Measurements from ENCODE around the gene SUSD3. TPM values are rescaled to one million over a fixed set of nuclear protein-coding genes. Genes with fewer than 3 reads are reported as not detected.
A peak's percentile ranks its signal among the peaks of the same experiment; 100 is the strongest.

SUSD3 gene
- total and polyA plus RNA-seq, 10 of the 15 experiments (the other 5 are each of a cell fraction or from before 2014, with no cell fraction given): 2.5 to 92.0 (median 31.1) TPM

DNA sequence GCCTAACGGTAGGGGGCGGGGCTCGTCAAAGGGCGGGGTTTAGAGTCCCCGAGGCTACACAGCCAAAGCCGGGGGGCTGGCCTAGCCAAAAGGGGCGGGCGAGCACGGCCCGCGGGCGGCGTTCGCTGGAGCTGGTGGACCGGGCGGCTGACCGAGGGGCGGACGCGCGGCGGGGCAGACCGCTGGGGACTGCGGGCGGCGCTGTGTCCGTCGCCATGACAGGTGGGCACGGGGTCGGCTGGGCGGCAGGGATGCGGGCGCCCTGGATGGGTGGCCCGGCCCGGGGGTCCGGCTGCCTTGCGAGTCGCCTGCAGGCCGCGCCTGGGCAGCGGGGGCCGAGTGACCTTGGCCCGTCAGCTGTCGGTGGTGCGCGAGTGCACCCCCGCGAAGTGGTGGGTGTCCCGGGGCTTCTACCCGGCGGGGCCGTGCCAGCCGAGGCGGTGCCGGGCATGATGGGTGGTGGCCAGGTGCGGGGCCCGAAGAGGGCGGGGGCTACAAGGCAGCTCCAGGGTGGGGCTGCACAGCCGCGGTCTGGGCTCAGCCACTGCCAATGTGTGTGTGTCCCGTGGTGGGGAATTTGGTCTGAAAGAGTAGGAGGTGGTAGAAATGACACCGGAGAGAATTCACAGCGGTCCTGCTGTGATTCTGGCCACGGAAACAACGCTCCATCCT, 37.8 kb downstream of the SUSD3 start, which contains the start of gene CARD19 (continued):
- TF ChIP-seq E4F1 (IDR thresholded peaks at IDR 0.05; ENCODE audit: borderline replicate concordance, partially characterized antibody) (no peak), RAD51 (IDR thresholded peaks at IDR 0.05) (no peak), RAD21 (IDR thresholded peaks at IDR 0.05; ENCODE audit: insufficient read depth, low read depth, low read length) (no peak), CEBPB (IDR thresholded peaks at IDR 0.05; ENCODE audit: borderline replicate concordance in 1 of 2, low read depth in 2 of 2, low read length in 2 of 2) (no peak), ATF7 (IDR thresholded peaks at IDR 0.05; ENCODE audit: low read depth) (no peak), ZNF24 (IDR thresholded peaks at IDR 0.05) (no peak), ZNF622 (IDR thresholded peaks at IDR 0.05) (no peak), PAX5 (IDR thresholded peaks at IDR 0.05; ENCODE audit: borderline replicate concordance, low read depth, low read length) (no peak), RELA (IDR thresholded peaks at IDR 0.05; ENCODE audit: borderline replicate concordance, partially characterized antibody) (no peak), KLF5 (IDR thresholded peaks at IDR 0.05; ENCODE audit: partially characterized antibody) (no peak), BMI1 (IDR thresholded peaks at IDR 0.05; ENCODE audit: borderline replicate concordance) (no peak), ZBTB40 (IDR thresholded peaks at IDR 0.05; ENCODE audit: borderline replicate concordance) (no peak), SMARCA5 (IDR thresholded peaks at IDR 0.05) (peak; percentile 63; the same call in 1 of the 2 replicates), POLR2A (IDR thresholded peaks at IDR 0.05; ENCODE audit: low read depth, low read length) (peak; percentile 83), DPF2 (IDR thresholded peaks at IDR 0.05) (peak; percentile 86), BACH1 (IDR thresholded peaks at IDR 0.05; ENCODE audit: borderline replicate concordance) (peak; percentile 73; the same call in 1 of the 2 replicates), BHLHE40 (IDR thresholded peaks at IDR 0.05; ENCODE audit: borderline replicate concordance in 1 of 2, low read depth in 2 of 2, low read length in 1 of 2) (peak in 1 of 2 experiments; percentile 52; a peak in 1 of 4 replicates), ZNF274 (IDR thresholded peaks at IDR 0.05; ENCODE audit: insufficient read depth, insufficient read length) (no peak)
- TF ChIP-seq, protein P1, sequence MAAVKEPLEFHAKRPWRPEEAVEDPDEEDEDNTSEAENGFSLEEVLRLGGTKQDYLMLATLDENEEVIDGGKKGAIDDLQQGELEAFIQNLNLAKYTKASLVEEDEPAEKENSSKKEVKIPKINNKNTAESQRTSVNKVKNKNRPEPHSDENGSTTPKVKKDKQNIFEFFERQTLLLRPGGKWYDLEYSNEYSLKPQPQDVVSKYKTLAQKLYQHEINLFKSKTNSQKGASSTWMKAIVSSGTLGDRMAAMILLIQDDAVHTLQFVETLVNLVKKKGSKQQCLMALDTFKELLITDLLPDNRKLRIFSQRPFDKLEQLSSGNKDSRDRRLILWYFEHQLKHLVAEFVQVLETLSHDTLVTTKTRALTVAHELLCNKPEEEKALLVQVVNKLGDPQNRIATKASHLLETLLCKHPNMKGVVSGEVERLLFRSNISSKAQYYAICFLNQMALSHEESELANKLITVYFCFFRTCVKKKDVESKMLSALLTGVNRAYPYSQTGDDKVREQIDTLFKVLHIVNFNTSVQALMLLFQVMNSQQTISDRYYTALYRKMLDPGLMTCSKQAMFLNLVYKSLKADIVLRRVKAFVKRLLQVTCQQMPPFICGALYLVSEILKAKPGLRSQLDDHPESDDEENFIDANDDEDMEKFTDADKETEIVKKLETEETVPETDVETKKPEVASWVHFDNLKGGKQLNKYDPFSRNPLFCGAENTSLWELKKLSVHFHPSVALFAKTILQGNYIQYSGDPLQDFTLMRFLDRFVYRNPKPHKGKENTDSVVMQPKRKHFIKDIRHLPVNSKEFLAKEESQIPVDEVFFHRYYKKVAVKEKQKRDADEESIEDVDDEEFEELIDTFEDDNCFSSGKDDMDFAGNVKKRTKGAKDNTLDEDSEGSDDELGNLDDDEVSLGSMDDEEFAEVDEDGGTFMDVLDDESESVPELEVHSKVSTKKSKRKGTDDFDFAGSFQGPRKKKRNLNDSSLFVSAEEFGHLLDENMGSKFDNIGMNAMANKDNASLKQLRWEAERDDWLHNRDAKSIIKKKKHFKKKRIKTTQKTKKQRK (IDR thresholded peaks at IDR 0.05; ENCODE audit: low read depth, low read length): no peak
- TF ChIP-seq, protein P2, sequence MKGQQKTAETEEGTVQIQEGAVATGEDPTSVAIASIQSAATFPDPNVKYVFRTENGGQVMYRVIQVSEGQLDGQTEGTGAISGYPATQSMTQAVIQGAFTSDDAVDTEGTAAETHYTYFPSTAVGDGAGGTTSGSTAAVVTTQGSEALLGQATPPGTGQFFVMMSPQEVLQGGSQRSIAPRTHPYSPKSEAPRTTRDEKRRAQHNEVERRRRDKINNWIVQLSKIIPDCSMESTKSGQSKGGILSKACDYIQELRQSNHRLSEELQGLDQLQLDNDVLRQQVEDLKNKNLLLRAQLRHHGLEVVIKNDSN (IDR thresholded peaks at IDR 0.05; ENCODE audit: borderline replicate concordance, extremely low read length, insufficient read depth, low read depth, low read length): no peak
